PFSK-1 (cell line): ENCODE measurements around the gene KMT2C.

Experiments used
- FOXP2 ChIP-seq: optimal IDR thresholded peaks from 2 replicates; pipeline ENCODE3; 2011; ENCODE audit warnings: borderline replicate concordance, control low read depth, inconsistent platforms; ENCODE audit not compliant: insufficient read depth; ENCODE audit errors: extremely low read length, extremely low read depth
- POLR2AphosphoS5 ChIP-seq: IDR thresholded peaks from 2 replicates; pipeline ENCODE4 v1.6.1; 2012; ENCODE audit warnings: low read depth, mild to moderate bottlenecking, control low read depth, low read length, moderate library complexity
- SIN3A ChIP-seq: IDR thresholded peaks from 2 replicates; pipeline ENCODE4 v1.6.1; 2012; ENCODE audit warnings: mild to moderate bottlenecking, low read length, moderate library complexity, borderline replicate concordance; ENCODE audit not compliant: insufficient read depth
- TAF1 ChIP-seq: IDR thresholded peaks from 2 replicates; pipeline ENCODE4 v1.6.1; 2012; ENCODE audit warnings: low read length, control low read depth, borderline replicate concordance; ENCODE audit not compliant: insufficient read depth
- TF ChIP-seq, protein P1 (sequence below), 2 experiments: IDR thresholded peaks; 2 replicates each; pipeline versions ENCODE4 v1.6.1 to v1.8.0; 2011 to 2012; ENCODE audit warnings: low read depth in 2 of 2, low read length in 2 of 2, control low read depth in 1 of 2, inconsistent platforms in 1 of 2, mild to moderate bottlenecking in 1 of 2, moderate library complexity in 1 of 2; ENCODE audit not compliant: insufficient read depth in 1 of 2

- TF ChIP-seq, protein P1, sequence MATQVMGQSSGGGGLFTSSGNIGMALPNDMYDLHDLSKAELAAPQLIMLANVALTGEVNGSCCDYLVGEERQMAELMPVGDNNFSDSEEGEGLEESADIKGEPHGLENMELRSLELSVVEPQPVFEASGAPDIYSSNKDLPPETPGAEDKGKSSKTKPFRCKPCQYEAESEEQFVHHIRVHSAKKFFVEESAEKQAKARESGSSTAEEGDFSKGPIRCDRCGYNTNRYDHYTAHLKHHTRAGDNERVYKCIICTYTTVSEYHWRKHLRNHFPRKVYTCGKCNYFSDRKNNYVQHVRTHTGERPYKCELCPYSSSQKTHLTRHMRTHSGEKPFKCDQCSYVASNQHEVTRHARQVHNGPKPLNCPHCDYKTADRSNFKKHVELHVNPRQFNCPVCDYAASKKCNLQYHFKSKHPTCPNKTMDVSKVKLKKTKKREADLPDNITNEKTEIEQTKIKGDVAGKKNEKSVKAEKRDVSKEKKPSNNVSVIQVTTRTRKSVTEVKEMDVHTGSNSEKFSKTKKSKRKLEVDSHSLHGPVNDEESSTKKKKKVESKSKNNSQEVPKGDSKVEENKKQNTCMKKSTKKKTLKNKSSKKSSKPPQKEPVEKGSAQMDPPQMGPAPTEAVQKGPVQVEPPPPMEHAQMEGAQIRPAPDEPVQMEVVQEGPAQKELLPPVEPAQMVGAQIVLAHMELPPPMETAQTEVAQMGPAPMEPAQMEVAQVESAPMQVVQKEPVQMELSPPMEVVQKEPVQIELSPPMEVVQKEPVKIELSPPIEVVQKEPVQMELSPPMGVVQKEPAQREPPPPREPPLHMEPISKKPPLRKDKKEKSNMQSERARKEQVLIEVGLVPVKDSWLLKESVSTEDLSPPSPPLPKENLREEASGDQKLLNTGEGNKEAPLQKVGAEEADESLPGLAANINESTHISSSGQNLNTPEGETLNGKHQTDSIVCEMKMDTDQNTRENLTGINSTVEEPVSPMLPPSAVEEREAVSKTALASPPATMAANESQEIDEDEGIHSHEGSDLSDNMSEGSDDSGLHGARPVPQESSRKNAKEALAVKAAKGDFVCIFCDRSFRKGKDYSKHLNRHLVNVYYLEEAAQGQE (IDR thresholded peaks at IDR 0.05; ENCODE audit: insufficient read depth in 1 of 2, low read depth in 2 of 2, low read length in 2 of 2): no peak
- TF ChIP-seq POLR2AphosphoS5 (no peak), TAF1 (no peak), SIN3A (no peak), FOXP2 (no peak)
Measured at GRCh38 chr7:152424348-152425108, 11.3 kb downstream of the KMT2C start.
